Measurements from ENCODE around the gene CD58.

CD58 gene

DNA sequence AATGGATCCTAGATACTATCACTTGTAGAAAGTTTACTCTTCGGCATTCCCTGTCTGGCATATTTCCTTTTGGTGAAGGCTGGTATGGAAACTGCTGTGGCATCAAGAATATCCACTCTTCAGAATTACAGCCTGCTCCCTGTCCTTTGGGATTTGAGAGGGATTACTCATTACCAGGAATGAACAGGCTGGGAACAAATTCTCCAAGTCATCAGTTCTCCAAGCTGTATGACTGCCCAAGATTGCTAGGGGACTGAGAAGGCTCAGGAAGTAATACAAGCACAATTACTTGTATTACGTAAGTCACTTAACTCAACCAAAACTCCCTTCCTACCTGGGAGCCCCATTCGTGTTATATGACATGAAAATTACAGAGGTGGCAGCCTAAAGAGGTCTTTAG is 49.6 kb downstream of the CD58 start:
- Histone ChIP-seq H3K9me3 (ENCODE audit: severe bottlenecking) (no peaks in the 10 kb centered on the region), H3K27ac (no peak overlapping the region), H3K27me3 (ENCODE audit: insufficient read depth, low read depth, severe bottlenecking) (no peaks in the 10 kb centered on the region), H3K36me3 (no peaks in the 10 kb centered on the region), H3K4me3 (ENCODE audit: low read depth, low read length) (no peak overlapping the region)
- DNase-seq: no peak
- TF ChIP-seq, protein P1, sequence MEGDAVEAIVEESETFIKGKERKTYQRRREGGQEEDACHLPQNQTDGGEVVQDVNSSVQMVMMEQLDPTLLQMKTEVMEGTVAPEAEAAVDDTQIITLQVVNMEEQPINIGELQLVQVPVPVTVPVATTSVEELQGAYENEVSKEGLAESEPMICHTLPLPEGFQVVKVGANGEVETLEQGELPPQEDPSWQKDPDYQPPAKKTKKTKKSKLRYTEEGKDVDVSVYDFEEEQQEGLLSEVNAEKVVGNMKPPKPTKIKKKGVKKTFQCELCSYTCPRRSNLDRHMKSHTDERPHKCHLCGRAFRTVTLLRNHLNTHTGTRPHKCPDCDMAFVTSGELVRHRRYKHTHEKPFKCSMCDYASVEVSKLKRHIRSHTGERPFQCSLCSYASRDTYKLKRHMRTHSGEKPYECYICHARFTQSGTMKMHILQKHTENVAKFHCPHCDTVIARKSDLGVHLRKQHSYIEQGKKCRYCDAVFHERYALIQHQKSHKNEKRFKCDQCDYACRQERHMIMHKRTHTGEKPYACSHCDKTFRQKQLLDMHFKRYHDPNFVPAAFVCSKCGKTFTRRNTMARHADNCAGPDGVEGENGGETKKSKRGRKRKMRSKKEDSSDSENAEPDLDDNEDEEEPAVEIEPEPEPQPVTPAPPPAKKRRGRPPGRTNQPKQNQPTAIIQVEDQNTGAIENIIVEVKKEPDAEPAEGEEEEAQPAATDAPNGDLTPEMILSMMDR (IDR thresholded peaks at IDR 0.05; ENCODE audit: low read depth, low read length): no peak

DNA sequence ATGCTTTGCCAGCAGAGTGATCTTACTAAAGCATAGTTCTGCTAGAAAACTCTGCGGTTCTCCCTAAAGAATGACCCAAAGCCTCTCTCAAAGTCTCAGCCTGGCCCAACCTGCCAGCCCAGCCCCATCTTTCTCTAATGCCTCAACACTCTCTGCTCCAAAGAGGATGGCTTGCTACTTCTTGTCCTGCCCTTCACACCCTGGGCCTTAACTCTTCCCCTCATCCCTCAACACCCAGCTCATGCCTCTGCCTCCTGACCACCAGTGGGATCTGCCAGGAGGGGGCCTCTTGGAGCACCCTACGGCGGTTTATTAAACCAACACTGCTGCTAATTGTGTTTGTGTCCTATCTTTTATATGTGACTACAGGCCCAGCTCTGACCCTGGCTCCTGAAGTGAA is 52.4 kb downstream of the CD58 start:
- H3K4me3 ChIP-seq (ENCODE audit: low read depth, low read length): no peak overlapping the region
- TF ChIP-seq, protein P1 (IDR thresholded peaks at IDR 0.05; ENCODE audit: low read depth, low read length): no peak
- H3K9me3 ChIP-seq (ENCODE audit: severe bottlenecking): no peaks in the 10 kb centered on the region
- no peak overlapping the region for H3K27ac ChIP-seq
- H3K36me3 ChIP-seq: no peaks in the 10 kb centered on the region
- no peaks in the 10 kb centered on the region for H3K27me3 ChIP-seq (ENCODE audit: insufficient read depth, low read depth, severe bottlenecking)
- no peak for DNase-seq

DNA sequence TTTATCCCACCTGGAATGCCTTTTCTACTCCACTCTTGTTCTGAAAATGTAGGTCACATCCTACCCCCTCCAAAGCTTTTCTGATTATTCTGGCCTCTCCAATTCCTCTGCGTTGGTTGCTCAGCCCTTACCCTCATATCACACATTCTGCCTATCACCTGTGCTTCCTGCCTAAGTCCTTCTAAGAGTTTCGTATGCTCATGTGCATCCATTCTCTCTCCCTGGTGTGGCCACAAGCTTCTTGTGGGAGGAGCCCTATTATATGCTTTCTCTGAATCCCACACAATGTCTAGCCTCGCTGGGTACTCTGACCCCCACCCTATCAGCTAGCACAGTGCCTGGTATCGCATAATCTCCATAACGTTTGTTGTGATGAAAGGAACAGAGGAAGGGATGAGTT is 54.2 kb downstream of the CD58 start:
- no peaks in the 10 kb centered on the region for H3K27me3 ChIP-seq (ENCODE audit: insufficient read depth, low read depth, severe bottlenecking)
- H3K27ac ChIP-seq: no peak overlapping the region
- H3K4me3 ChIP-seq (ENCODE audit: low read depth, low read length): no peak overlapping the region
- TF ChIP-seq, protein P1 (IDR thresholded peaks at IDR 0.05; ENCODE audit: low read depth, low read length): no peak
- H3K36me3 ChIP-seq: no peaks in the 10 kb centered on the region
- H3K9me3 ChIP-seq (ENCODE audit: severe bottlenecking): no peaks in the 10 kb centered on the region
- no peak for DNase-seq

DNA sequence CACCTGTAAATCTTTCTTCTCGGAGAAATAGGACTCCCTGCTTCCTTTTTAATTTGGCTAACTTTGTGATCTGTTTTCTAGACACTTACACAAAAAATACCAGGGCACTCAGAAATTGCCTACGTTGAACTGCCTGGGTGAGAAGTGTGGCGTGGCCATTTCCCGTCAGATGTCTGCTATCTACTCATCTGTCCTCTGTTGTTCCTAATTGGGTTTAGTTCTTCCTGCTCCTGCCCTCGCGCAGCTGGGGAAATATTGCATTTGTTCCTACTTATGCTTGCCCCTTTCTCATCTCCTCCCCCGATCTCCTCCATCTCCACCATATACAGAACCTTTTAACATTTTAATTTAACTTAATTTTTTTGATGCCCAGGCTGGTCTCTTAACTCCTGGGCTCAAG is 55.1 kb downstream of the CD58 start:
- Histone ChIP-seq H3K4me3 (ENCODE audit: low read depth, low read length) (no peak overlapping the region), H3K27me3 (ENCODE audit: insufficient read depth, low read depth, severe bottlenecking) (no peaks in the 10 kb centered on the region), H3K27ac (no peak overlapping the region), H3K9me3 (ENCODE audit: severe bottlenecking) (no peaks in the 10 kb centered on the region), H3K36me3 (no peaks in the 10 kb centered on the region)
- DNase-seq: no peak
- TF ChIP-seq, protein P1 (IDR thresholded peaks at IDR 0.05; ENCODE audit: low read depth, low read length): no peak

DNA sequence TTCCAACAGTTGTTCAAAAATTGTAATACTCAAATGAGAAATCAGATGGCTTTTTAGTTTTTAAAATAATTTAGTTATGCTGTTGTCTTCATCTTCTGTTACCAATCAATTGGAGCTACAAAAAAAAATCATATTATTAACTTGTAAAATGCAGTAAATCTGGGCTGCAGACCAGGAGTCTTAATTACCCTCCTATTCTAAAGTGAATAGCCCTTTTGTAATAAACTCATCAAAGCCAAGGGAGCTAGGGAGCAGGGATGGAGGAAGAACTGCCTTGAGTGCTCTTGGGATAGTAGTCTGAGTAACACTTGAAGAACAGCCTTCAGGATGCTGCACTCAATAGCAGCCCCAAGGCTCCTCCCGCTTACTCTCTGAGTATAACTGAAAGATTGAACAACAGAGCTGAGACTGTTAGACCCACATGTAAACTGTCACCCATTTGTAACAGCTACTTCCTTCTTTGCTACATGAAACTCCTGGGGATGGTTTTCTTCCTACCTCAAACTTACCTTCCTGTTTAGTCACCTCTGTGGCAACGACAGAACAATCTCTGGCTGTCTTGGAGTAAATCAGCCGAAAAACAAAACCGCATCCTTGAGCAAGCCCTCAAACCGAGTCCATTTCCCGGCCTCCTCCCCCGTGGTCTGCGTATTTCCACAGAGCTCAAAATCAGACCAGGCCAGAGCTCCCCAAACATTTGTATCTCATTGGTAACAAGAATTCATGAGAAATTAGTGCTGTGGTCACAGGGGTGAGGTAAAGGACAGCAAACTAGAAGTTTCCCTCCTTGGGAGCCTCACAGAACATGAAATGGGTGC is 55.9 kb downstream of the CD58 start:
- no peak for DNase-seq
- TF ChIP-seq, protein P1 (IDR thresholded peaks at IDR 0.05; ENCODE audit: low read depth, low read length): no peak
- H3K4me3 ChIP-seq (ENCODE audit: low read depth, low read length): no peak overlapping the region

DNA sequence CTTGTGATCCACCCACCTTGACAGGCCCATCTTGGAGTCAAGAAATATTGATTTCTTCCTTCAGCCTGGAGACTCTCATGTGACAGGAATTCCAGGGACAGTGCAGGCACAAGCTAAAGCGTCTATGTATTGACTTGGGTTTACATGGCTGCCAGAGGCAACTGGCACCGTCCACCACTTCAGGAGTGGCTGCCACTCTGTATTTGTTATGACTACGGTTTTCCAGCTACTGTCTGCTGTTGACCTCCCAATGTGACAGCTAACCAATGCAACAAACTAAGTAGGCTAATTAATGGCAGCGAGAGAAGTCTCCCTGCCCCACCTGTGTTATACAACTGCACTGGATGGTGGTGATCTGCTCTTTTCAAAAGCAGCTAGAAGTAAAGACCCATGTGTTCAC is 56.9 kb downstream of the CD58 start:
- no peak for DNase-seq
- Histone ChIP-seq H3K9me3 (ENCODE audit: severe bottlenecking) (no peaks in the 10 kb centered on the region), H3K36me3 (no peaks in the 10 kb centered on the region), H3K27me3 (ENCODE audit: insufficient read depth, low read depth, severe bottlenecking) (no peaks in the 10 kb centered on the region), H3K4me3 (ENCODE audit: low read depth, low read length) (no peak overlapping the region), H3K27ac (no peak overlapping the region)
- TF ChIP-seq, protein P1 (IDR thresholded peaks at IDR 0.05; ENCODE audit: low read depth, low read length): no peak

More for the DNA sequence above, 55.9 kb downstream of the CD58 start:
- Histone ChIP-seq H3K9me3 (ENCODE audit: severe bottlenecking) (no peaks in the 10 kb centered on the region), H3K27me3 (ENCODE audit: insufficient read depth, low read depth, severe bottlenecking) (no peaks in the 10 kb centered on the region), H3K36me3 (no peaks in the 10 kb centered on the region), H3K27ac (no peak overlapping the region)
